Testis (tissue), 3 donors: ENCODE results near the gene TMEM150B. TPM values are rescaled to one million over a fixed set of nuclear protein-coding genes. Genes with fewer than 3 reads are reported as not detected.

Experiments used
- DNase-seq: peaks from one replicate; pipeline ENCODE4 v3.0.0-alpha.2; 2019
- H3K27ac ChIP-seq, 2 donors: fragments of 200-600 bp; sonication (generic); one replicate each; pipeline ENCODE4 v1.5.1; 2019
- H3K27me3 ChIP-seq: fragments of 200-600 bp; sonication (generic); one replicate; pipeline ENCODE4 v1.5.1; 2019
- H3K36me3 ChIP-seq: fragments of 200-600 bp; sonication (generic); one replicate; pipeline ENCODE4 v1.5.1; 2017; ENCODE audit warnings: low read depth; ENCODE audit errors: missing control alignments
- H3K4me1 ChIP-seq: fragments of 200-600 bp; sonication (generic); one replicate; pipeline ENCODE4 v1.5.1; 2019
- H3K4me3 ChIP-seq, 2 donors: fragments of 200-600 bp; sonication (generic); one replicate each; pipeline ENCODE4 v1.5.1; 2017 to 2019
- H3K9me3 ChIP-seq: fragments of 200-600 bp; sonication (generic); one replicate; pipeline ENCODE4 v1.5.1; 2017
- POLR2A ChIP-seq: fragments of 450-650 bp; IDR thresholded peaks from one replicate; pipeline ENCODE4 v1.6.1; 2017; ENCODE audit warnings: antibody characterized with exemption, mild to moderate bottlenecking, moderate library complexity
- WGBS, 2 donors: methylation state at CpG; one replicate each; pipeline ENCODE4 v1.1.5; 2018; 5-methylcytosine and 5-hydroxymethylcytosine counted together
- intact Hi-C: fragments of 100-400 bp; cut with DNase I; formaldehyde crosslinking; loops from one replicate; pipeline ENCODE4 v1.15.1; 2023; ENCODE audit warnings: low total_unique reads
- polyA plus RNA-seq: library from polyadenylated mRNA; stranded (reverse); fragments of 350-450 nt; fragmentation: Illumina TruSeq; extraction: RNeasy Lipid Tissue Mini Kit (QIAGEN cat#74804); gene quantifications from one replicate; pipeline ENCODE4 v1.2.3, GENCODE V29; 2014; ENCODE audit warnings: low read depth, low replicate concordance; ENCODE audit not compliant: insufficient read depth
- total RNA-seq, 2 donors: library from RNA; depleted of rRNA; stranded (reverse); fragments of >200 nt; gene quantifications; one replicate each; pipeline ENCODE4 v1.2.3, GENCODE V29; 2016
- TF ChIP-seq, protein P1 (sequence below), 3 experiments: fragments of 450-650 bp in 2 of 3; fragments of 200-600 bp in 1 of 3; sonication (generic) in 1 of 3; IDR thresholded peaks; one replicate each; pipeline ENCODE4 v1.5.1; 2016 to 2019; ENCODE audit warnings: antibody characterized with exemption in 3 of 3, mild to moderate bottlenecking in 2 of 3, moderate library complexity in 1 of 3

TMEM150B gene
- total and polyA plus RNA-seq, 3 donors from 2014 or later, result 0.98 to 2.2 TPM; not detected in 1

- Histone ChIP-seq H3K27ac (no peak overlapping the region), H3K9me3 (no peaks in the 10 kb centered on the region), H3K4me3 (no peak overlapping the region), H3K27me3 (no peaks in the 10 kb centered on the region), H3K36me3 (no peaks in the 10 kb centered on the region), H3K4me1 (peaks cover 6% of the 10 kb centered on the region)
- intact Hi-C loops, result no loop called here
- TF ChIP-seq POLR2A, result no peak
- TF ChIP-seq, protein P1, sequence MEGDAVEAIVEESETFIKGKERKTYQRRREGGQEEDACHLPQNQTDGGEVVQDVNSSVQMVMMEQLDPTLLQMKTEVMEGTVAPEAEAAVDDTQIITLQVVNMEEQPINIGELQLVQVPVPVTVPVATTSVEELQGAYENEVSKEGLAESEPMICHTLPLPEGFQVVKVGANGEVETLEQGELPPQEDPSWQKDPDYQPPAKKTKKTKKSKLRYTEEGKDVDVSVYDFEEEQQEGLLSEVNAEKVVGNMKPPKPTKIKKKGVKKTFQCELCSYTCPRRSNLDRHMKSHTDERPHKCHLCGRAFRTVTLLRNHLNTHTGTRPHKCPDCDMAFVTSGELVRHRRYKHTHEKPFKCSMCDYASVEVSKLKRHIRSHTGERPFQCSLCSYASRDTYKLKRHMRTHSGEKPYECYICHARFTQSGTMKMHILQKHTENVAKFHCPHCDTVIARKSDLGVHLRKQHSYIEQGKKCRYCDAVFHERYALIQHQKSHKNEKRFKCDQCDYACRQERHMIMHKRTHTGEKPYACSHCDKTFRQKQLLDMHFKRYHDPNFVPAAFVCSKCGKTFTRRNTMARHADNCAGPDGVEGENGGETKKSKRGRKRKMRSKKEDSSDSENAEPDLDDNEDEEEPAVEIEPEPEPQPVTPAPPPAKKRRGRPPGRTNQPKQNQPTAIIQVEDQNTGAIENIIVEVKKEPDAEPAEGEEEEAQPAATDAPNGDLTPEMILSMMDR (IDR thresholded peaks at IDR 0.05), result no peak
- DNase-seq, result no peak
- 93 to 100% methylated on average over 2 to 3 of the region's 3 CpGs for WGBS, 2 donors
Measured at GRCh38 chr19:55366790-55367189, 41.6 kb upstream of the TMEM150B start.

GRCh38 chr19:55365964-55366363 lies 40.8 kb upstream of the TMEM150B start:
- H3K36me3 ChIP-seq, result no peaks in the 10 kb centered on the region
- WGBS, 2 donors, result 81 to 86% methylated on average over 19 of the region's 19 CpGs
- intact Hi-C loops, result no loop called here
- H3K27ac ChIP-seq, result no peak overlapping the region
- H3K9me3 ChIP-seq, result no peaks in the 10 kb centered on the region
- H3K4me1 ChIP-seq, result peaks cover 6% of the 10 kb centered on the region
- TF ChIP-seq, protein P1 (IDR thresholded peaks at IDR 0.05), result no peak
- TF ChIP-seq POLR2A, result no peak
- no peak for DNase-seq
- no peak overlapping the region for H3K4me3 ChIP-seq
- no peaks in the 10 kb centered on the region for H3K27me3 ChIP-seq

DNA sequence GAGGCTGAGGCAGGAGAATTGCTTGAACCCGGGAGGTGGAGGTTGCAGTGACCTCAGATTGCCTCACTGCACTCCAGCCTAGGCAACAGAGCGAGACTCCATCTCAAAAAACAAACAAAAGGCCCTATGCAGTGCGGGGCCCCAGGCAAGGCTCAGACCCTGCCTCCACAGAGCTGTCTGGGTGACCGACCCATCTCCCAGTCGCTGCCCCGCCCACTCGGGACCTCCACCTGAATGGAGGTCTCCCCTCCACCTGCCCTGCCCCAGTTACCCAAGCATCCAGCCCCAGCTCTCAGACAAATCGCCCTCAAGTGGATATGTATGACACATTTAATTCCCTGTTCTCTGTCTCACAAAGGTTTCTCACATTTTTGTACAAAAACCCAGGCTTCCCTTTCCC lies 40.1 kb upstream of the TMEM150B start:
- Histone ChIP-seq H3K27ac (no peak overlapping the region), H3K4me1 (peaks cover 4% of the 10 kb centered on the region), H3K27me3 (no peaks in the 10 kb centered on the region), H3K36me3 (no peaks in the 10 kb centered on the region), H3K9me3 (no peaks in the 10 kb centered on the region), H3K4me3 (no peak overlapping the region)
- intact Hi-C loops, result no loop called here
- no peak for TF ChIP-seq POLR2A
- TF ChIP-seq, protein P1 (IDR thresholded peaks at IDR 0.05), result no peak
- WGBS, 2 donors, result 87 to 97% methylated on average over 8 of the region's 8 CpGs
- no peak for DNase-seq

DNA sequence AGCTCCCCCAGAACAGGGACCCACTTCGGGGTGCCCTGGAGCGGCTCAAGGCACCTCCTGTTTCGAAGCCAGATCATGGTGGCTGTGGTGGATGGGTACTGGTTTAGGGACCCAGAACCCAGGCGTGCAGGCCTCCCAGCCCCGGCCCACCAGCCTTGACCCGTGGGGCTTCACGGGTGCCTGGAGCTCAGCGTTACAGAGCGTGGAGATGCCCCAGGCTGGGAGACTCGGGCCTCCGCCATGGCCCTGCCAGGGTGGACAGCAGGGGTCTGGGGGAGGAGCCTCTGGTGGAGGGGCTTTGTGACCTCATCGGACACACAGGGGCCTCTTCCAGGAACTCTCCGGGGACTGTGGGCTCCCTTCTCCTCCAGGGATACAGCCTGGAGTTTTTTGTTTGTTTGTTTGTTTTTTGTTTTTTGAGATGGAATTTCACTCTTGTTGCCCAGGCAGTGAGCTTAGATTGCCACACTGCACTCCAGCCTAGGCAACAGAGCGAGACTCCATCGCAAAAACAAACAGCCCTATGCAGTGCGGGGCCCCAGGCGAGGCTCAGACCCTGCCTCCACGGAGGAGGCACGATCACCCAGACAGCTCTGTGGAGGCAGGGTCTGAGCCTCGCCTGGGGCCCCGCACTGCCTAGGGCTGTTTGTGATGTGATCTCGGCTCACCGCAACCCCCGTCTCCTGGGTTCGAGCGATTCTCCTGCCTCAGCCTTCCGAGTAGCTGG lies 38.0 kb upstream of the TMEM150B start, which contains the start of gene GARIN5B:
TSS of gene GARIN5B (minus strand) at position 271 of the 727 bp plus-strand sequence. CDS start at position 77, 194 bp downstream.
- intact Hi-C loops, result no loop called here
- no peaks in the 10 kb centered on the region for H3K9me3 ChIP-seq
- no peaks in the 10 kb centered on the region for H3K36me3 ChIP-seq
- DNase-seq, result no peak
- no peaks in the 10 kb centered on the region for H3K4me1 ChIP-seq
- no peaks in the 10 kb centered on the region for H3K27me3 ChIP-seq
- no peak within 1 kb of the TSS for H3K27ac ChIP-seq
- 75 to 100% methylated on average over 2 to 27 of the region's 27 CpGs for WGBS, 2 donors
- H3K4me3 ChIP-seq, result no peak within 1 kb of the TSS
- TF ChIP-seq POLR2A, result no peak
- TF ChIP-seq, protein P1 (IDR thresholded peaks at IDR 0.05), result no peak
